H1 (cell line): ENCODE measurements around the gene SND1. TPM values are rescaled to one million over a fixed set of nuclear protein-coding genes. Genes with fewer than 3 reads are reported as not detected.
A peak's percentile ranks its signal among the peaks of the same experiment; 100 is the strongest.

ENCODE experiments used
- BCL11A ChIP-seq, 2 experiments: IDR thresholded peaks; one replicate each; pipeline ENCODE4 v1.6.1; 2011; ENCODE audit warnings: low read depth in 2 of 2, low read length in 2 of 2, mild to moderate bottlenecking in 2 of 2
- CHD1 ChIP-seq: IDR thresholded peaks from 2 replicates; pipeline ENCODE4 v1.6.1; 2012; ENCODE audit warnings: low read depth, low read length, improper control_type of control experiment
- CHD2 ChIP-seq: IDR thresholded peaks from 2 replicates; pipeline ENCODE4 v1.6.1; 2012; ENCODE audit warnings: low read length, improper control_type of control experiment
- KDM1A ChIP-seq: fragments of 200-600, 300-600 bp; sonication (generic); IDR thresholded peaks from 2 replicates; pipeline ENCODE4 v1.7.1; 2016; ENCODE audit warnings: mild to moderate bottlenecking, low read length, borderline replicate concordance
- NANOG ChIP-seq: IDR thresholded peaks from 2 replicates; pipeline ENCODE4 v1.6.1; 2011; ENCODE audit warnings: low read length, low read depth, mild to moderate bottlenecking, inconsistent platforms; ENCODE audit not compliant: insufficient read depth, poor library complexity, severe bottlenecking
- SRF ChIP-seq: IDR thresholded peaks from 2 replicates; pipeline ENCODE4 v1.6.1; 2011; ENCODE audit warnings: mild to moderate bottlenecking, low read depth, low read length, moderate library complexity
- polyA plus RNA-seq, 7 experiments: library from polyadenylated mRNA; depleted of rRNA in 3 of 7; stranded (reverse) in 5 of 7; unstranded in 2 of 7; fragments of >200 nt in 5 of 7; fragments of 200-250 nt in 2 of 7; gene quantifications; 1 replicate in 5 of 7; 2 replicates in 1 of 7; 4 replicates in 1 of 7; pipeline versions ENCODE4 v1.2.1 to v1.2.3, GENCODE V29; 2011 to 2013; ENCODE audit warnings: missing spikeins in 2 of 7, mixed read lengths in 2 of 7
- total RNA-seq: library from RNA; stranded (reverse); fragmentation: NEBNext Ultra II Directional; extraction: Animal tissue kit (Norgen Biotek cat#: 25700); gene quantifications from 2 replicates; pipeline ENCODE4 v1.2.1, GENCODE V29; 2021
- TF ChIP-seq, protein P1 (sequence below): IDR thresholded peaks from 2 replicates; pipeline ENCODE4 v1.6.1; 2011; ENCODE audit warnings: low read length, improper control_type of control experiment

Gene SND1
- total and polyA plus RNA-seq, 2 of the 8 experiments (the other 6 are each of a cell fraction or from before 2014, with no cell fraction given): 122 to 290 TPM

DNA sequence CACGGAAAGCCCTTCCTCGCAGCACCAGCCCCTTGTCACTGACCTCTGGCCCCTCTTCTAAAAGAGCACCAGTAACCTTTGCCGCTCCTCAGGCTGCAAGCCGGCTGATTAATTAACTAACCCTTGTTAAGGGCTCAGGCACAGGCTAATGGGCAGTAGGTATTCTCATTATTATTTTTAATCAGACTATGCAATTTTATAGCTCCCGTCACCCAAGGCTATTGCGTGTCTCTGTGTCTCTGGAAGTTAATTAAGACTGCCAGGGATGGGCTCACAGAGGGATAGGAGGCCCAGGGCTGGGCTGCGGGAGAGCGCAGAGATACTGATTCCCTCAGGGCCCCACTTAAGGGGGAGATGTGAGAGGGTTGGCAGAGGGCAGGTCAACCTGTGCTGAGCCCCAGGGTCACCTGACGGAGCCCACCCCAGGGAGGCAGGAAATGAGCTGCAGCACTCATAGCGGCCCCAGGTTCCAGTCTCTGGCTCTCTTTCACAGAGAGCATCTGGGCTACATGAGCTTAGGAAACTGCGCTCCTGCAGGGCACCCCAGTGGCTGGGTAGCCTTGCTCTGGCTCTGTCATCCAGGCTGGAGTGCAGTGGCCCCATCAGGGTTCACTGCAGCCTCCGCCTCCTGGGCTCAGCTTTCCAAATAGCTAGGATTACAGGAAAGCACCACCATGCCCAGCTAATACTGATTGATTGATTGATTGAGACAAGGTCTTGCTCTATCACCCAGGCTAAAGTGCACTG, 471.5 kb downstream of the SND1 start (continued):
- TF ChIP-seq NANOG (no peak), BCL11A (IDR thresholded peaks at IDR 0.05; ENCODE audit: low read depth in 2 of 2, low read length in 2 of 2) (no peak), CHD1 (no peak), CHD2 (no peak), SRF (no peak), KDM1A (no peak)
- TF ChIP-seq, protein P1, sequence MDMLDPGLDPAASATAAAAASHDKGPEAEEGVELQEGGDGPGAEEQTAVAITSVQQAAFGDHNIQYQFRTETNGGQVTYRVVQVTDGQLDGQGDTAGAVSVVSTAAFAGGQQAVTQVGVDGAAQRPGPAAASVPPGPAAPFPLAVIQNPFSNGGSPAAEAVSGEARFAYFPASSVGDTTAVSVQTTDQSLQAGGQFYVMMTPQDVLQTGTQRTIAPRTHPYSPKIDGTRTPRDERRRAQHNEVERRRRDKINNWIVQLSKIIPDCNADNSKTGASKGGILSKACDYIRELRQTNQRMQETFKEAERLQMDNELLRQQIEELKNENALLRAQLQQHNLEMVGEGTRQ: 0 out of 2 replicates have a peak, but pooled peaks have one; percentile 15
